C4-2B (cell line): Measurements from ENCODE around the gene TCERG1L.

Experiments used
- H3K27ac ChIP-seq: fragments of 450-650 bp; 2 replicates; pipeline ENCODE4 v1.5.1; 2017
- ZFX ChIP-seq: fragments of 450-650 bp; IDR thresholded peaks from 2 replicates; pipeline ENCODE4 v1.6.1; 2017
- TF ChIP-seq, protein P1 (sequence below): fragments of 450-650 bp; conservative IDR thresholded peaks from 2 replicates; pipeline ENCODE4 v1.5.1; 2017; ENCODE audit warnings: mild to moderate bottlenecking

TCERG1L gene

DNA sequence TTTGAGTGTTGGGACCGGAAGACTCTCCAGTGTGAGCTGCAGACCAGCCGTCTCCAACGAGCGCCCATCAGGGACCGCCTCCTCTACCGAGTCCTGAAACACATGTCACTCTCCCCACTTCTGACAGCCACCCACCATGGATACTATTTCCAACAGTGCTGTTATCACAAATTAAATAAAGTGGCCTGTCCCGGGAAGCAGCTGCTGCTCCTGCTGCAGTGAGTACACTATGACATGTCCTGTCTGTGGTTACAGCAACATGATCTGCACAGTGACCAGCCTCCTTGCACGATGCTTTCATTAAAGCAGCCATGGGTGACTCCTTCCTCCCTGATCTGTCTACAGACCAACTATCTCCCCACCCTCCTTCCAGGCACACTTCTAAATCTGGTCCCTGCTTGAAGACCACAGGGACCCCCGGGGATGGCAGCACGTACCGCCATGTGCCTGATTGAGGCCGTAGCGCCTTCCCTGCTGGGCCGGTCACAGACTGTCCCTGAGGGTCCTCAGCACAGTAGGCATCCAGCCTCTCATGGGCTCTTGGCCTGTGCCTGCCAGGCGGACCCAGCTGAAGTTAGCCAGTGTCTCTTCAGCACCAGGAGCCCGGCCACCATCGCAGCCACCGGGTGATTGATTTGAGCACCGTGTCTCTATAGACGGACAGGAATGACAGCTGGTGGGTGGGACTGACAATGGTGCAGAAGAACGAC, 58.8 kb downstream of the TCERG1L start:
- TF ChIP-seq, protein P1, sequence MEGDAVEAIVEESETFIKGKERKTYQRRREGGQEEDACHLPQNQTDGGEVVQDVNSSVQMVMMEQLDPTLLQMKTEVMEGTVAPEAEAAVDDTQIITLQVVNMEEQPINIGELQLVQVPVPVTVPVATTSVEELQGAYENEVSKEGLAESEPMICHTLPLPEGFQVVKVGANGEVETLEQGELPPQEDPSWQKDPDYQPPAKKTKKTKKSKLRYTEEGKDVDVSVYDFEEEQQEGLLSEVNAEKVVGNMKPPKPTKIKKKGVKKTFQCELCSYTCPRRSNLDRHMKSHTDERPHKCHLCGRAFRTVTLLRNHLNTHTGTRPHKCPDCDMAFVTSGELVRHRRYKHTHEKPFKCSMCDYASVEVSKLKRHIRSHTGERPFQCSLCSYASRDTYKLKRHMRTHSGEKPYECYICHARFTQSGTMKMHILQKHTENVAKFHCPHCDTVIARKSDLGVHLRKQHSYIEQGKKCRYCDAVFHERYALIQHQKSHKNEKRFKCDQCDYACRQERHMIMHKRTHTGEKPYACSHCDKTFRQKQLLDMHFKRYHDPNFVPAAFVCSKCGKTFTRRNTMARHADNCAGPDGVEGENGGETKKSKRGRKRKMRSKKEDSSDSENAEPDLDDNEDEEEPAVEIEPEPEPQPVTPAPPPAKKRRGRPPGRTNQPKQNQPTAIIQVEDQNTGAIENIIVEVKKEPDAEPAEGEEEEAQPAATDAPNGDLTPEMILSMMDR, result no peak
- no peak for TF ChIP-seq ZFX
- H3K27ac ChIP-seq, result no peak overlapping the region

DNA sequence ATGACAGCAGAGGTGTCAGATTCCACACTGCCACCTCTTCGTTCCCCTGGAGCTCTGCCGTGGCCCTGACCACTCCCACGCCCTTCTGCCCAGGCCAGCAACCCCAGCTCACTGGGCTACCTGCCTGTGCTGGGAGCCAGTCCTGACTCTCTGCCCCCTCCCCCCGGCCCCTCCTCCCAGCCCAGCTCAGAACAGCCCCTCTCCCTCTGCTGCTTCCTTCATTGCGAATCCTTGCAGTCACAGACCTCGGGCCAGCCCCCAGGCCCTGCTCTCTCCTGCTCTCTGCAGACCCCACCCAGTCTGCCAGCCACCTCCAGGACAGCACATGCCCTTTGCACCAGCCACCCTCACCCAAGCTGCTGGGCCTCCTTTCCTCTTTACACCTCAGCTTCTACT, 60.4 kb downstream of the TCERG1L start:
- TF ChIP-seq ZFX, result no peak
- TF ChIP-seq, protein P1, result no peak
- no peak overlapping the region for H3K27ac ChIP-seq

DNA sequence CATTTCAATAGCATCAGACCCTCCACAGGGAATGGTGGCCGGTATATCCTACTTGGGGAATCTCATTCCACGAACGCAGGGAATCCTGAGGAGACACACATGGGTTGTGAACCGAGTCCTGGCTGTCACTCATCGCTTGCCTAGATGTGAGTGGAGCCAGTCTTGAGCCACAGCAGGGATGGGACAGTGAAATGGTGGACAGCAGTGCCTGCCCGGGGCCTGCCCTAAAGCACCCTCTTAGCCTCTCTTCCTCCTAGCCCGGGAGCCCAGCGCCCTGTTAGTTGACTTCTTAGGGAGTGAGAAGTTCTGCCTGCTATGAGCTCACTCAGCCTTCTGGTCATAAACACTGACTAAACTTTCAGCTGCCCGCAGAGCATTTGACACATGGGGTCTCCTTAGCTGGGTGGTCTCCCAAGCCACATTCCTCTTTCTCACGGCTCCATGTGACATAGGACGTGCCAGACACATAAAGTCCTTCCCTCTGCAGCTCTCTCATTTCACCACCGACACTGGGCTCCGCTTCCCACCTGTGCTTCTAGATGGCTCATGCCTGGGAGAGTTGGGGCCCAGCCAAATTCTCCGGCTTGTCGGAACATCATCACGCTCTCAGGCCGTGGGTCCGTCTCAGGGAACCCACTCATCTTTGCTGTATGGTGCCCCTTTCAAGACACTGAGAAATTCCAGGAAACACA, 60.9 kb downstream of the TCERG1L start:
- TF ChIP-seq, protein P1, result no peak
- no peak for TF ChIP-seq ZFX

DNA sequence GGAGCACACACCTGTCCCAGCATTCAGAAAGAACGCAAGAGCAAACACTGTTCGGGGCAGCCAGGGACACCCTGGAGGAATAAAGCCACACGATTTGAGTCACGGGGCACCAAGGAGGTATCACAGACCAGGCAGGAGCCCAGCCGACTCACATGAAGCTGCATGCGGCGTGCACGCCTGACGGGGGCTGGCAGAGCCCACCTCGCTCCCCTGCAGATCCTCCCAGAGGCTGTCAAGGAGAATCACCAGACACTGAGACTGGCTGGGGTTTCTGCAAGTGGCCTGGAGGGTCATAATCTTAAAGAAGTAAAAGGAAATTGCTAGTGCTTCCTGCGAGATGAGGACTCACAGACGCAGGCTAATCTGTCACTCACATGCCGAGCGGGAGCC, 61.6 kb downstream of the TCERG1L start:
- no peak overlapping the region for H3K27ac ChIP-seq
- TF ChIP-seq, protein P1, result no peak
- TF ChIP-seq ZFX, result no peak

More for the DNA sequence above, 60.9 kb downstream of the TCERG1L start:
- H3K27ac ChIP-seq, result no peak overlapping the region

DNA sequence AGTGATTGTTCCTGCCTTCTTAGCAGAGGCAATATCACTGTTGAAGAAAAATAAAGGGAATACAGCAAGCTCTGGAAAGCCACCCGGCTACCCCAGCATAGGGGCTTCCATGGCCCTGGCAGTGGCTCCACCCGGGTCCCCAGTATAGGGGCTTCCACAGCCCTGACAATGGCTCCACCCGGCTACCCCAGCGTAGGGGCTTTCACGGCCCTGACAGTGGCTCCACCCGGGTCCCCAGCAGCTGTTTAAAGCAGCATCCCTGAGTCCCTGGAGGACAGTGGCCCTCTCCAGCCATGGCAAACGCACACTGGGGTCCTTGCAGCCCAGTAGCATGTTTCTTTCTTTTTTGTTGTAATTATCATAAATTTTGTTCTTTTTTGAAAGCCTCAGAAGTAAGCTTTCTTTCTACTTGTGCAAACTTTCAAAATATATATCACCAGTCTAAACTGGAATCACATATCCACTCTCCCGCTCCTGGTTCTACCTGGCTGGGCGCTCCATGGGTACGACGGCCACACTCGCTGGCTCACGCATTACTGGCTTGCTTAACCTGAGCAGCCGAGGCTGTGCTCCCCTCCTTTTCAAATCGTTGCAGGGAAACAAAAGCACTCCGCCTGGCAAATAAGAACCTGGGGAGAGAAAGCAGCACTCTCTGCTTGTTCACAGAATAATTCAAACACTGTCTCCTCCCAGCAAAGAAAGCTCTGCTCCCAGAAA, 62.1 kb downstream of the TCERG1L start:
- H3K27ac ChIP-seq, result no peak overlapping the region
- TF ChIP-seq ZFX, result no peak
- TF ChIP-seq, protein P1, result no peak

DNA sequence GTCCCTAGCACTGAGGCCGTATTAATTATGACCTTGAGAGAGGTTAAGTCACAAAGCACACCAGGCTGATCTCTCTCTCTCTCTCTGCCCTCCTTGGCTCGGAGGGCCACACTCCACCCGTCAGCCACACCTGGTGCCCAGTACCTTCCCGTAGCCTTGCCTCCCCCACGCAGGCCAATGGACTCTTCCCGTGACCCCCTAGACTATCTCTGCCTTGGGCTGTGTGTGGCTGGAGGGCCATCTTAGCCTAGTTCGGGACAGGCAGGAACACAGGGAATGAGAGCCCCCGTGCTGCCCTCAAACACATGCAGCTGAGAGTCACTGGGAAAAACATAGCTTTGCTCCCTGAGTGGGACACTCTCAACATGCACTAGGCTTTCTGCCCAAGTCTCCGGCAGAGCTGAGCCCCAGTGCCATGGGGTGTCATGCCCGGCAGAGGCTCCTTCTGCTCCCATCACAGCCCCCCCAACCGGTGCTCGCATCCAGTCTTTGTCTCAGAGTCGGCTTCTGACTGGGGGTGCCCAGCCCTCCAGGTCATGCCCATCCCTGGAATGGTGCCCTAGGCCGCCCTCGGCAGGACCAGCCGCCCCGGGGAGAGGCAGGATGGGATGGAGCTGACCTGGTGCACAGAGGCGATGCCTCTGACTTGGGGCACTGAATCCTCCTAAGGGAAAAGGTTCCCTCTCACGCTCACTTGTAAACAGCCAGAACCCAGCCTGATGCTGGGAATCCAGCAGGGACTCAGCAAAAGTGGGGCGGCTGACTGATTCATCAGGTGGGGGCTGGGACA, 63.0 kb downstream of the TCERG1L start:
- no peak overlapping the region for H3K27ac ChIP-seq
- TF ChIP-seq ZFX, result no peak
- TF ChIP-seq, protein P1, result no peak
